Measurements from ENCODE around the gene USP19.

DNA sequence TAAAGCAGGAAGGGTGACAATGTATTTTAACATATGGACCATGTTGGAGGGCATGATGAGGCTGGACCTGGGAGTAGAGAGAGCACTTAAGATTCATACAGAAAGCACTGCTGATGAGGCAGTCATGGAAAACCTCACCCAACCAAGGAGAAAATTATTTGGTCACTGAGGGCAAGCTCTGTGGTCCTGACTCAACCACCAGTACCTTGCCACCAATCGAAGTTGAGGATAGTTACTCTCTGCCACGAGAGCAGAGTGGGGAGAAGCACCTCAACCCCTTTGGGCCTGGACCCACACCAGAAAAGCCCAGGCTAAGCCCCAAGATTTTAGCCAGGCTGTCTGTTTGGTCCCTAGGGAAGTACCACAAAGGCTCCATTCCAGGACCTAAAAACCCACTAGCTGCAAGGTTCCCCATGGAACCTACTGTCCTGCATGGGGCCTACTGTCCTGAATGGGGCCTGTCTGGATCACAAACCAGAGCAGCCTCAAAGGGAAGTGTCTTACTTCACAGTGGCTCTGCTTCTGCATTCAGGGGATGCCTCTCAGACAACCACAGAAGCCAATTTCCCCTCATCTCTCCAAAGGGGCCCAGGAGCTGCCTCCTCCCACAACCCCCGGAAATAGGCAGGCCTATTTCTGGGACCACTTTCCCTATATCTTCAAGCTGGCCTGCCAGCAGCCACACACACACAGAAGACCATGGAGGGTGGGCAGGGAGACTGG lies 41.3 kb upstream of the USP19 start:
- TF ChIP-seq, protein P1, sequence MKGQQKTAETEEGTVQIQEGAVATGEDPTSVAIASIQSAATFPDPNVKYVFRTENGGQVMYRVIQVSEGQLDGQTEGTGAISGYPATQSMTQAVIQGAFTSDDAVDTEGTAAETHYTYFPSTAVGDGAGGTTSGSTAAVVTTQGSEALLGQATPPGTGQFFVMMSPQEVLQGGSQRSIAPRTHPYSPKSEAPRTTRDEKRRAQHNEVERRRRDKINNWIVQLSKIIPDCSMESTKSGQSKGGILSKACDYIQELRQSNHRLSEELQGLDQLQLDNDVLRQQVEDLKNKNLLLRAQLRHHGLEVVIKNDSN (CRISPR knock-in tag; IDR thresholded peaks at IDR 0.05): no peak
- TF ChIP-seq, protein P2, sequence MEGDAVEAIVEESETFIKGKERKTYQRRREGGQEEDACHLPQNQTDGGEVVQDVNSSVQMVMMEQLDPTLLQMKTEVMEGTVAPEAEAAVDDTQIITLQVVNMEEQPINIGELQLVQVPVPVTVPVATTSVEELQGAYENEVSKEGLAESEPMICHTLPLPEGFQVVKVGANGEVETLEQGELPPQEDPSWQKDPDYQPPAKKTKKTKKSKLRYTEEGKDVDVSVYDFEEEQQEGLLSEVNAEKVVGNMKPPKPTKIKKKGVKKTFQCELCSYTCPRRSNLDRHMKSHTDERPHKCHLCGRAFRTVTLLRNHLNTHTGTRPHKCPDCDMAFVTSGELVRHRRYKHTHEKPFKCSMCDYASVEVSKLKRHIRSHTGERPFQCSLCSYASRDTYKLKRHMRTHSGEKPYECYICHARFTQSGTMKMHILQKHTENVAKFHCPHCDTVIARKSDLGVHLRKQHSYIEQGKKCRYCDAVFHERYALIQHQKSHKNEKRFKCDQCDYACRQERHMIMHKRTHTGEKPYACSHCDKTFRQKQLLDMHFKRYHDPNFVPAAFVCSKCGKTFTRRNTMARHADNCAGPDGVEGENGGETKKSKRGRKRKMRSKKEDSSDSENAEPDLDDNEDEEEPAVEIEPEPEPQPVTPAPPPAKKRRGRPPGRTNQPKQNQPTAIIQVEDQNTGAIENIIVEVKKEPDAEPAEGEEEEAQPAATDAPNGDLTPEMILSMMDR (IDR thresholded peaks at IDR 0.05): no peak
- TF ChIP-seq ZNF425 (CRISPR knock-in tag; conservative IDR thresholded peaks at IDR 0.05): no peak
- no peak for TF ChIP-seq ZNF416 (CRISPR knock-in tag; IDR thresholded peaks at IDR 0.05)
- no peak for TF ChIP-seq CREM (CRISPR knock-in tag; IDR thresholded peaks at IDR 0.05)
- no peak for TF ChIP-seq ZNF121 (CRISPR knock-in tag; IDR thresholded peaks at IDR 0.05)
